HG03103 (cell line): ENCODE data around the gene CELSR2.
A peak's percentile ranks its signal among the peaks of the same experiment; 100 is the strongest.
"Not testable (repeated sequence)": the region's sequence is repeated elsewhere in the genome, so short reads cannot be mapped to it uniquely, and the experiment has no call there.

ENCODE experiments used
- ATAC-seq: cut with Tn5 transposase; IDR thresholded peaks from one replicate; pipeline ENCODE4 v1.9.1; 2021; ENCODE audit warnings: low read depth; ENCODE audit not compliant: unreplicated experiment

CELSR2 gene, protein sequence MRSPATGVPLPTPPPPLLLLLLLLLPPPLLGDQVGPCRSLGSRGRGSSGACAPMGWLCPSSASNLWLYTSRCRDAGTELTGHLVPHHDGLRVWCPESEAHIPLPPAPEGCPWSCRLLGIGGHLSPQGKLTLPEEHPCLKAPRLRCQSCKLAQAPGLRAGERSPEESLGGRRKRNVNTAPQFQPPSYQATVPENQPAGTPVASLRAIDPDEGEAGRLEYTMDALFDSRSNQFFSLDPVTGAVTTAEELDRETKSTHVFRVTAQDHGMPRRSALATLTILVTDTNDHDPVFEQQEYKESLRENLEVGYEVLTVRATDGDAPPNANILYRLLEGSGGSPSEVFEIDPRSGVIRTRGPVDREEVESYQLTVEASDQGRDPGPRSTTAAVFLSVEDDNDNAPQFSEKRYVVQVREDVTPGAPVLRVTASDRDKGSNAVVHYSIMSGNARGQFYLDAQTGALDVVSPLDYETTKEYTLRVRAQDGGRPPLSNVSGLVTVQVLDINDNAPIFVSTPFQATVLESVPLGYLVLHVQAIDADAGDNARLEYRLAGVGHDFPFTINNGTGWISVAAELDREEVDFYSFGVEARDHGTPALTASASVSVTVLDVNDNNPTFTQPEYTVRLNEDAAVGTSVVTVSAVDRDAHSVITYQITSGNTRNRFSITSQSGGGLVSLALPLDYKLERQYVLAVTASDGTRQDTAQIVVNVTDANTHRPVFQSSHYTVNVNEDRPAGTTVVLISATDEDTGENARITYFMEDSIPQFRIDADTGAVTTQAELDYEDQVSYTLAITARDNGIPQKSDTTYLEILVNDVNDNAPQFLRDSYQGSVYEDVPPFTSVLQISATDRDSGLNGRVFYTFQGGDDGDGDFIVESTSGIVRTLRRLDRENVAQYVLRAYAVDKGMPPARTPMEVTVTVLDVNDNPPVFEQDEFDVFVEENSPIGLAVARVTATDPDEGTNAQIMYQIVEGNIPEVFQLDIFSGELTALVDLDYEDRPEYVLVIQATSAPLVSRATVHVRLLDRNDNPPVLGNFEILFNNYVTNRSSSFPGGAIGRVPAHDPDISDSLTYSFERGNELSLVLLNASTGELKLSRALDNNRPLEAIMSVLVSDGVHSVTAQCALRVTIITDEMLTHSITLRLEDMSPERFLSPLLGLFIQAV (N-terminal part only)

DNA sequence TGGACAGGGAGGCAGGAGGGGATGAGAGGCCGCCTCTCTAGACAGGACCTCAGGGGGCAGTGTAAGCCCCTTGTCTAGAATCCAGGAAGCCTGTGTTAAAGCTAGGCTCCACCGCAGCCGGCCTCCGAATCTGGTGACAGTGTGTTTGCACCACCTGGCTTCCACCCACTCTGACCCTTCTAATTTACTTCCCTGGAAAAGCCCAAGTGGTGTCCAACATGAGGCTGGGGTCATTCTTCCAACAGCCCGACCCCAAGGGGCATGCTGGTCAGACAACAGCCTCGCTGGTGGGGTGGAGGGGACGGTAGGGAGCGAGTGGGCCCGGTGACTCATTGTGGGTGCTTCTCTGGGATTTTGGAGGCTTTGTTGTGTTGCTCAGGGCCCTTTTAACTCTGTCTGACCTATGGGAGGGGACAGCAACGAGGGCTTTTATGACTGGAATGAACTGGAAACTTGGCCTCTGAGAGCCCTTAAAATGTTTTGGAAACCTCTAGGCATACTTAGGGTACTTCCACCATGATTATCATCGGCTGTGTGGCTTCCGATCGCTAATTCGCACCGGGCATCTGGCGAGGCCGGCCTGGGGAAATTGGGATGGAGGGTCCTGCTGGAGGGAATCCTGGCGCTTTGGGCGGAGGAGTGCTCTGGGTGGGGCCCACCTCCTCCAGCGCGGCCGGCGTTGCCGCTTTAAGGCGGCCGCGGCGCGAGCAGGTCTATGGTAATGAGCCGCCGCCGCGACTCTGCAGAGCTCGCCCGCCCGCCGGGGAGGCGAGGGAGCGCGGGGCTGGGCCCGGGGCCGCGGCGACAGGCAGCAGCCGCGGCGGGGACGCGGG, at the start of gene CELSR2:
Gene CELSR2 (plus strand): TSS at position 743 of the 833 bp plus-strand sequence. CDS start 541 bp downstream, outside the sequence.
- peak; percentile 75 for ATAC-seq

DNA sequence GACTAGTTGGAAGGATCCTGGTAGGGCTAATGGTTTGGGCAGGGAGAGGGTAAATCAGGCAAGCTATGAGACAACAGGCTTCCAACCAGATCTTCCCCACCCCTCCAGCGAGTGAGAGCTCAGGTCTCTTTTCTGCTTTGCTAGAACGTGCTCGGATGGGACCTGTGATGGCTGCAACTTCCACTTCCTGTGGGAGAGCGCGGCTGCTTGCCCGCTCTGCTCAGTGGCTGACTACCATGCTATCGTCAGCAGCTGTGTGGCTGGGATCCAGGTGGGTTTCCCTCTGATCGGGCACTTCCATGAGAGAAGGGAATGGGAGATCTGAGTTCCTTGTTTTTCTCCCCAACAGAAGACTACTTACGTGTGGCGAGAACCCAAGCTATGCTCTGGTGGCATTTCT, 49.6 kb upstream of the CELSR2 start:
- no peak for ATAC-seq

DNA sequence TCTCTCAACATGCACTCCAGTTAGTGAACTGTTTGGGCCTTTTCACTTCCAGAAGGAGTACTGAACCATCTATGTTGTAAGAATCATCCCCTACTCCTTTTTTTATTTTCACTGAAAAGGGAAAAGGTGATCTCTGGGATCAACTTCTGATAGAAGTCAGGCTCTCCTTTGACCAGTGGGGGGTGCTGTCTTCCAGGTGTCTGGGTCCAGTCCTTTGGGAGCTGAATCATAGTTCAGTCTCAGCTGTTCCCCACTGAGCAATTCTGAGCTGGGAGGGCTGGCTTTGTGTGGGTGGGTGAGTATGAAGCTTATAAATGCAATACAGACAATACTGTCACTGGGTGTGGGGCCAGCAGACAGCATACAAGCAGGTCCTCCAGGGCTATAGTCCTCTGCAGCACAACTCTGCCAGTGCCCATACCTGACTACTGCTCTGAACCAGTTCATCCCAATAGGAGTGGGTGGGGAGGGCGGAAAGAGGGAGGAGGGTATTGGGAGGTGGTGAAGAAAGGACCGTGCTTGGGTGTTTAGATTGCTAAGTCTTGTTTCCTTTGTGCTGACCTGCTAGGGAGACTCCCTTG, 48.1 kb upstream of the CELSR2 start:
- ATAC-seq = no peak

DNA sequence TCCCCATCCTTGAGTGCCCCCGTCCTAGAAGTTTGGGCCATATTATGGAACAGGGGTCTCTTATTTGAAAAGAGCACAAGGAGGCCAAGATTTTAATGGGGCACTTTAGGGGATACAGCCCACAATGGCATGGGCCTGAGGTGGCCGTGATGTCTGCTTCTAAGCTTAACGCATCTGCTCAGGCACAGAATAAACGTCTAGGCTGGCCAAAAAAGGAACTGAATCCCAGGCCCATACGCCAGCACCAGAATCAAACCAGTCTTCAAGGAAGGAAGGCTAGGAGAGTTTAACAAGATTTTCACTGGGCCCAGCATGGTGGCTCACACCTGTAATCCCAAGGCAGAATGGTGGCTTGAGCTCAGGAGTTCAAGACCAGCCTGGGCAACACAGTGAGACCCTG, 44.9 kb upstream of the CELSR2 start:
- no peak for ATAC-seq

DNA sequence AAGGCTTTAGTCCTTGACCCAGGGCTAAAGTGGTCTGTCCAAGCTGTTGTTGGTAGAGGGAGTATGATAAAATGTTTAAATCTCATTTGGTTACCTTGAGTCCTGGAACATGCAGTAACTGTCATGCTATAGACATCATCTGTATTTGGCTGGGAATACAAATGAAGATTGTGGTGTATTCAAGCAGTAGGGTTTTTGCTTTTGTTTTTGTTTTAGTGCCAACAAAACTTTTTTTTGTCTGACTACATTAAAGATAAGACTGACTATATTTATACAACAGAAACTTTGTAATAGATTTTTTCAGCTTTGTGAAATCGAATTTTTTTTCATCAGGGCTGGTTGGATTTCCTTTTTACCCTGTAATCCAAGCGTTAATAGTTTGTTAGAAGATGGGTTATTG, 43.0 kb upstream of the CELSR2 start:
- no peak for ATAC-seq

DNA sequence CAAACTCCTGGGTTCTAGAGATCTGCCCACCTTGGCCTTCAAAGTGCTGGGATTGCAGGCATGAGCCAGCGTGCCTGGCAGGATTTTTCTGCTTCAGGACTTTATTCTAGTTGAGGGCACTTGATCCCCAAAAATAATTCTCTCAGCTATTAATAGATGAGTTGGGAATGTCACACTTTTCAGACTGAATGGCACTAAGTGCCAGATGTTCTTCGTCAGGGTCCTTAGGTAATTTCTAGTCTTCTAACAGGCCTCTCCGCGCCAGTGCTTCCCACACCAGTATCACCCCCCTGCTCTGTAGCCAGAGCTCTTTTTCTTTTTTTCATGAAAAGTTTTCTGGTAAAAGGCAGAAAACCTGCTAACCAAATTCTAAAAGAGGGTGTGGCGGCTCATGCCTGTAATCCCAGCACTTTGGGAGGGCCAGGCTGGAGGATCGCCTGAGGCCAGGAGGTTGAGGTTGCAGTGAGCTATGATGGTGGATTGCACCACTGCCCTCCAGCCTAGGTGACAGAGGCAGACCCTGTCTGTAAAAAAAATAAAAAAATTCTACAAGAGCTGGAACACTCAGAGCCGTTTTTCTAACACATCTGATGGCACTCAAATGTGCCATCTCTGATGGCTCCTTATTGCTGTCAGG, 41.8 kb upstream of the CELSR2 start:
- ATAC-seq = no peak

DNA sequence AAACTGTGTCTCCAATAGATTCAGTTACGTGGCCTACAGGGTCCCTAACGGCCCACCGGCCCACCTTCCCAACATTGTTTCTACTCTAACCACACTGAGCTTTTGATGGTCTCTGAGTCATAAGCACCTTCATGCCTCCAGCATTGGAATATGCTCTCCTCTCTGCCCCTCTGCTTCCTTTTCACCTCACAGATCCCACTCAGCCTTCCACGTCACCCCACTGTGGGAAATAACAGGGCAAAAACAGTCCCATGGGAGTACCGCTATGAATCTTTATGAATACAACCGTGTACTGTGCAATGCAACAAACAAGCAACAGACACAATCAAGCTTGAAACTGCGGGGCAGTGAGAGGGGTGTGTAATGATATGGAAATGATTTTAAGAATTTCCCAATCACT, 40.9 kb upstream of the CELSR2 start:
- ATAC-seq = no peak

DNA sequence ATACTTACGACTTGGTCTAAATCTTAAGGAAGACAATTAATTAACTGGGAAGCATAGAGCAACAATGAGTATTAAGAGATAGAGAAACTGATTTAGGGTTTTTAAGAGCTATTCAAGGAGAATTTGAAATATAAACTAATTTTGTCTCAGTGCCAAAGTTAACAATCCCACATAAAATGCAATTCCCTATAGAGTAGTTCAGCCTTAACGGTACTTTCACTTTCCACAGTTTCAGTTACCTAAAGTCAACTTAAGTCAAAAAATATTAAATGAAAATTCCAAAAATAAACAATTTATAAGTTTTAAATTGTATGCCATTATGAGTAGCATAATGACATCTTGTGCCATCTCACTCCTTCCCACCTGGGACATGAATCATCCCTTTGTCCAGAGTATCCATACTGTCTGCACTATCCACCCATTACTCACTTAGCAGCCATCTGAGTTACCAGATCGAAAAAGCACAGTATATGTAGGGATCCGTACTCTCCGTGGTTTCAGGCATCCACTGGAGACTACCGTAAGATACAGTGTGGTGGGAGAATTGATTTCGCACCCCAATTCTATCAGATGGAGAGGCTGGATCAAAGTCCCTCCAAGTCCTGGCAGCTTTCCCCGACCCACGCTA, 40.4 kb upstream of the CELSR2 start:
- ATAC-seq = no peak

DNA sequence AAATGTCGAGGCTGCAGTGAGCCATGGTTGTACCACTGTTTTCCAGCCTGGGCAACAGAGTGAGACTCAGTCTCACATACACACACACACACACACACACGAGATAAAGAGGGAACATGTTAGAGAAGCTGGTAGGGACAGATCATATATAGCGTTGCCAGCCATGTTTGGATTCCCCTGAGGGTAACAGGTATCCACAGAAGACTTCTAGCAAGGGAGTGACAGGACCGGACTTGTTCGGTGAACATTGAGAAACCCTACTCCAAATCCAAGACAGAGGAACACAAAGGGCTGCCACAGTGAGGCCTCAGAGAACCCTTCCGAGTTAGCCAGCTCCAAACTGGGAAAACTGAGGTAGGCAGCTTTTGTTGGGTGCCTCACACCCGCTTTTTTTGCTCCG, 39.3 kb upstream of the CELSR2 start:
- no peak for ATAC-seq

DNA sequence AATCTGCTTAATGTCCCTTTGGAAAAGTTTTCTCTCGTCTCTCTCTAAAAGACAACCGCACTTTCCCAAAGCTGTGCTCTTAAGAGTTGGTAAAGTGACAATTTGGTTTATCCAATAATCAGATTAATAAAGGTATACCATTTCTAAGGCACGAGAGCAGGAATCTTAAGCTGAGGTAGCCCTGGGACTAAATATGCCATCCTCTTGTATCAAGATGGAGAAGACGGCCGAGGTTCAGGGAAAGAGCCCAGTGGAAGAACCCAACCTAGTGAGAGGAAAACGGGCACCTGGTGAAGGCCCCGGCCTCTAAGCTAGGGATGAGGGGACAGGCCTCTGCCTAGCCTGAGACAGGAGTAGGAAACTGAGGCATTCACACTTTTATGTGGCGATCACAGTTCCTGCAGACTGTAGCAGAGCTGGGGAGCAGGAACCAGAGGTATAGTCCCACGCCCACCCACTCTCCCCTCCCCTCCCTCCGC, 36.0 kb upstream of the CELSR2 start:
- ATAC-seq = no peak

DNA sequence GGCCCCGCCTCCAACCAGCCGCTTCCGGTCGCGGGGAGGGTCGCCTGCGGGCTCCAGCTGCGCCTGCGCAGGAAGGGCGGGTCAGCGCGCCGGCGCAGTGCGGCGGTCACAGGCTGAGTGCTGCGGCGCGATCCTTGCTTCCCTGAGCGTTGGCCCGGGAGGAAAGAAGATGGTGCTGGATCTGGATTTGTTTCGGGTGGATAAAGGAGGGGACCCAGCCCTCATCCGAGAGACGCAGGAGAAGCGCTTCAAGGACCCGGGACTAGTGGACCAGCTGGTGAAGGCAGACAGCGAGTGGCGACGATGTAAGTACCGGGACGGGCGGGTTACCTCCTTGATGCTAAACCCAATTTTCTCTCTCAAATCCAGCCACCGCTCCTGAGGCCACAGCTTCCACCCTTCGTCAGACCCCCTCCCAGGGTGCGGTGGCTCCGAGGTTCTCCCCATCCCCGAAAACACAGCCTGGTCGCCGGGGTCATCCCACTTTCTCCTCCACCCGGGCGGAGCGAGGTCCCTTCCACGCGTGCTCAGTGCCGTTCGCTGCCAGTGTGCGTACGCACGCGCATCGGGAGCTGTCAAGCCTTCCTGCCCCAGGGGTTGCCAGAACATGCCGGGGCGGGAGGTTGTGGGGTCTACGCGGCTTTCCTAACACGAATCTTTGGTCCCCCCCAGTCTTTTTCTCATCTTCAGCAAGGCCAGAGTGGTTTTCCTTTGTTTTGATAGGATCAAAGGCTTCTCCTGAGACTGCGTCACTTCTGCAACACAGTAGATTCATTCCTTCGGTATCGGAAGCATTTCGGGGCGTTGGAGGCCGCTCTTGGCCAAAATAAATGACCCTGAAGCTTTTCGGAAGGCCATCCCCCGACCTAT, 35.3 kb upstream of the CELSR2 start, which contains the start of gene SARS1:
Gene SARS1 (plus strand): TSS at position 95 of the 870 bp plus-strand sequence. CDS start 75 bp downstream, at position 170.
- peak; percentile 62 for ATAC-seq

DNA sequence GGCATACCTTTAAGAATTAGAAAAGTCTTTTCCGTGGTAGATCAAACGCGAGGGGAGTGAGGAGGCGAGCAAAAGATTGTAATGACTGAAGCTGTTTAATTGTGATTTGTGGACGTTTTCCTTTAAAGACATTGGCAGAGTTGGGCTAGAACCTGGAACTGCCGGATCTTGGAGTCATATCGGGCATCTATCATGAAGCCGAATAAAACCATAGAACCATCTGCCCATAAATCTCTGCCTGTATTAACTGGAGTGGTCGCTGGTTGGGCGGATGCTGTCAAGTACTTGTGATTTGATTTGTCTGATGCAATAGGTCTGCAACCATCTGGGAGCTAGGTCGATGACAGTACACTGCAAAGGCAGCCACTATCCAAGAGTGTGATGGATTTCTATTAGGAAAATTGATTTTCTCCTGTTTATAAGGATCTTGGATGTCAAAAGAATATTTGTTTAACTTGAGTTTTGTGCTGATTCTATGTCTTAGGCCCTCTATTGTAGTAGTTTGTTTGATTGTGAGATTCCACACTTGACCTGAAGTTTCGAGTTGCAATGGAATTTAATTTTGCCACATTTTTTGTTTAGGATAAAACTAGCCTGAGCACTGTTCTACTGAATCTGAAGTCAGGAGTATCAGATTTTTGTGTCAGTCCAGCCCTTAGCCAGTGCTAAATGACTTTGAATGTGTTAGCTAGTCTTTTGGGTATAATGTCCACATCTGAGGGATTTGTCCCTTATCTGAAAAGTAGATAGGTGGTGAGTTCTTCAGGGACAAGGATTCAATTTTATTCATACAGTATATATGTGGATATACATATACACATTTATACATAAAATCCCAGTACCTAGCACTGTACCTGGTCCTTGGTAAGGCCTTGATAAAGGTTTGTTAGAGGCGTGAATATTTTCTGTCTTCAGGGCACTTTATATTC, 34.4 kb upstream of the CELSR2 start:
- ATAC-seq = no peak

DNA sequence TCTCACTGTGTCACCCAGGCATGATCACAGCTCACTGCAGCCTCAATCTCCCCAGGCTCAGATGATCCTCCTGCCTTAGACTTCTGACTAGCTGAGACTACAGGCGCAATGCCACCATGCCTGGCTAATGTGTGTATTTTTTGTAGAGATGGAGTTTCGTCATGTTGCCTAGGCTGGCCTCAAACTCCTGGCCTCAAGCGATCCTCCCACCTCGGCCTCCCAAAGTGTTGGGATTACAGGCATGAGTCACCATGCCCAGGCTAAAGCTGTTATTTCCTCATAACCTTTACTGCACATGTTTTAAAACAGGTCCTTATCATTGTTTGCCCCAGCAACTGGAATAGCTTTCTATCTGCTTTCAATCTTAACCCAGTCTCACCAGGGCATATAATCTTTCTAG, 32.7 kb upstream of the CELSR2 start:
- ATAC-seq = no peak

DNA sequence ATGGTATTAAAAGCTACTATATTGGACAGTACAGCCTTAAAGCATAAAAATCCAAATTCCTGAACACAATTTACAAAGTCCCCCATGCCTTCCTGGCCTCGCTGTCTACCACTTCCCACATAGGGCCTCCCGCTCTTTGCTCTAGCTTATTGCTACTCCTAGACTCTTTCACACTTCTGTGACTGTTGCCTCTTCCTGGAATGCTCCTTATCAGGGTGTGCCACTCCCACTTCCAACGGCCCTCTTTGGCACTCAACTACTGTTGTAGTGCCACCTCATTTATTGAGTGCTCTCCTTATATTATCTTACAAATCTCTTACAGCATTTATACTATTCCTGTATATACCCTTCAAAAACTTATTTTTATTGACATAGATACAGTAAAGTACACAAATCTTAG, 30.8 kb upstream of the CELSR2 start:
- ATAC-seq = no peak

DNA sequence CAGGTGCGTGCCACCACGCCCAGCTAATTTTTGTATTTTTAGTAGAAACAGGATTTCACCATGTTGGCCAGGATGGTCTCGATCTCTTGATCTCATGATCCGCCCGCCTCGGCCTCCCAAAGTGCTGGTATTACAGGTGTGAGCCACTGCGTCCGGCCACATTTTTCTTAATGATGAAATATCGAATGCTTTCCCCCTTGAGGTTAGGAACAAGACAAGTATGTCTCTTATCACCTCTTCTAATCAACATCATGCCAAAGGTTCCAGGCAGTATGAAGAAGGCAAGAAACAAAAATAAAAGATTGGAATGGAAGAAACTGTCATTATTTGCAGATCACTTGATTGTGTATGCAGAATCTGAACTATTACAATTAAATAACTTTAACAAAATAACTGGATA, 28.1 kb upstream of the CELSR2 start:
- ATAC-seq = not testable (repeated sequence)

DNA sequence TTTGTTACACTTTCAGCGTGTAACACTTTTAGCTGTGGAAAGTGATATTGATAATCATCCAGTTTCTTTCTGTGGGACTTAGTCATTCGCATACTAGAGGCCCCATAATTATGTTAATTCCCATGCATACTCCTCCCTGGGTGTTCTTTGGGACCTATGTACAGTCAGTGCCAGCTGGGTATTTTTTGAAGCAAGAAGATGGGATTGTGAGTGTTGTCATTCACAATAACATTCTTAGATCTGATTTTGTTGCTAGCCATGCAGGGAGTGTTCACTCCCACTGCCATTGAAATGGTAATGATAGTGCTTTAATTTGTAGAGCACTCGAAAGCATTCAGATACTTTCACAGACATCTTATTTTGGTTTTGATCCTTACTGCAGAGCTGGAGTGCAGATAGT, 24.0 kb upstream of the CELSR2 start:
- no peak for ATAC-seq
